Amniotic stem cell (primary cell): ENCODE results near the gene DNAH10.
A peak's percentile ranks its signal among the peaks of the same experiment; 100 is the strongest.
"Not testable (repeated sequence)": the region's sequence is repeated elsewhere in the genome, so short reads cannot be mapped to it uniquely, and the experiment has no call there.

Experiments
- DNase-seq: peaks from one replicate; lab custom pipeline; 2025; lab: John Stamatoyannopoulos, UW

Gene DNAH10

DNA sequence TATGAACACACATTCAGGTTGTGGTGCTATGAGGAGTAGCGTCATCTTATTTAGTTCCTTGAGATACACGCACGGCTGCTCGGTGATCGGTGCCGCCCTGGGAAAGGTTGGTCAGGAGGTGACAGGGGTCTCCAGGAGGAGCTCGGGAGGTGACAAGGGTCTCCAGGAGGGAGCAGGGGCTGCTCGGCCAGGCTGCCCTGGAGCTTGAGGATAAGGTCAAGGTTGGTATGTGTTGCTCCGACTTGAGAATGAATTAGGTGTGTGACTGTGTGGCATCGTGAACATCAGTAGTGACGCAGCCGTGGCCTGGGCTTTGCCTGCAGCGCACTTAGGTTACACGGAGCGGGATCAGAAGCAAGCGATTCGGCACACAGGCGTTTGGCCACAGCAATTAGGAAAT, 174.4 kb downstream of the DNAH10 start:
- no peak for DNase-seq

DNA sequence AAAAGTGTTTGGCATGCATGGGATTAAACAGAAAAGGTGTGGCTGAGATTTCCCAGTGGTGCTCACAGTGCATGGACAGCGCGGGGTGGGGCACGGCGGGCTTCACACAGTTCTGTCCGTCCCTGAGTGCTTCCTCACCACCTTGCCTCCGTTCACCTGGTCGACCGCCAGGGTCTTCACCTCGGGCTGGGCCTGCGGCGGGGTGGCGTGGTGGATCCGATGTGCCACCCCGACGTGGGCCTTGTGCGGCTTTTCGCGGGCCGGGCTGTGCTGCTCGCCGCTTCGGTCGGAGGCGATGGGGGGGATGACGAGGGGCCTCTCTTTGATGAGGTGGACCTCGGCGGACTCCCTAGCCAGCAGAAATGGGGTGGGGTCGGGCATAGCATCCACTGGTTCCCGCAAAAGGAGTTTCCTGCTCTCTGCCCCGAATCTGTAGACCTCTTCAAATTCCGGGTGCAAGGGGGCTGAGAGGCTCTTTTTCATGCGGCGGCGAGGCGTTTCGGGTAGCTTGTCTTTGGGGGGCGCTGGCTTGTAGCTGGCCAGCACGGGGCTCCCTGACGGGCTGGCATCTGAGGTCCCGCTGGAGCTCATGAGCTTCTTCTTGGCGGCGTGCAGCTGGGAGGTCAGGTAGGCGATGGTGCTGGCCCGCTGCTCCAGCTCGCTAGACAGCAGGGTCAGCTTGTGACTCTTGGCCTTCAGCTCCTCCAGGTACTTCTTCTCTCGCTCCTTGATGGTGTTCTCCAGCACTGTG, 175.0 kb downstream of the DNAH10 start:
- DNase-seq, result no peak

DNA sequence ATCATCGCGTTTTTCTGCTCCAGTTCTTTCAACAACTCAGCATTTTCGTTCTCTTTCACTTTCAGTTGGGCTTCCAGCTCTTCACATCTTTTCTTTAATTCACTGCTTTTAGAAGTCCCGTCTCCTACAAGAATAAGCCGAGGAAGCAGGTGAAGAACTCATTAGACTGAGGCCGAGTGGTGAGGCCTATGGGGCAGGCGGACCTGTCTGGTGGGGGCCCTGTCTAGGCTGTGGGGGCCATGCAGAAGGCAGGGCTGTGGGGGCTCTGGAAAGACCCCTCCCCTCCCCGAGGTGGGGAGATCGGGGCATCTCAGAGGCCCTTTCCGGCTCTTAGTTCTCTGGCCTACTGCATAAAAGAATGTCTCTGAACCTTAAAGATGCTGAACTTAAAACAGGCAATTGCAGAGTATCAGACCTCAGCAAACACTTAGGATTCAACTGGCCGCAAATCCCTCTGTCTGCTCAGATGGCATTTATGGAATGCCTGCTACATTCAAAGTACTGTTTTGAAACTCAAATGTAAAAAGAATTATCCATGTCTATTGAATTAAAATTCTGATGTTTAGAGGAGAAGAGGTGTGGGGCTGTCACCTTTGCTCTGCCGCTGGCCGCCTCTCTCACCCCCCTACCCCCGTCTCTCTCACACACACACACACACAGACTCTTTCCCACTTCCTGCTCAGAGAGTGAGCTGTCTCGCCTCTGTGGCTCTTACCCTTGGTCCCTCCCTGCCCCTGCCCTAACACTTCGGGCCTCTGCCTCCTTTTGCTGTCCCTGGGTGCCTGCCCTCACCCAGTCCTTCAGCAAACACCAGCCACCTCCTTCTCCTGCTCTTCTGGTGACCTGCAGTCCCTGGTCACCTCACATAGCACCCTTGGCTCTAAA, 175.8 kb downstream of the DNAH10 start:
- no peak for DNase-seq

DNA sequence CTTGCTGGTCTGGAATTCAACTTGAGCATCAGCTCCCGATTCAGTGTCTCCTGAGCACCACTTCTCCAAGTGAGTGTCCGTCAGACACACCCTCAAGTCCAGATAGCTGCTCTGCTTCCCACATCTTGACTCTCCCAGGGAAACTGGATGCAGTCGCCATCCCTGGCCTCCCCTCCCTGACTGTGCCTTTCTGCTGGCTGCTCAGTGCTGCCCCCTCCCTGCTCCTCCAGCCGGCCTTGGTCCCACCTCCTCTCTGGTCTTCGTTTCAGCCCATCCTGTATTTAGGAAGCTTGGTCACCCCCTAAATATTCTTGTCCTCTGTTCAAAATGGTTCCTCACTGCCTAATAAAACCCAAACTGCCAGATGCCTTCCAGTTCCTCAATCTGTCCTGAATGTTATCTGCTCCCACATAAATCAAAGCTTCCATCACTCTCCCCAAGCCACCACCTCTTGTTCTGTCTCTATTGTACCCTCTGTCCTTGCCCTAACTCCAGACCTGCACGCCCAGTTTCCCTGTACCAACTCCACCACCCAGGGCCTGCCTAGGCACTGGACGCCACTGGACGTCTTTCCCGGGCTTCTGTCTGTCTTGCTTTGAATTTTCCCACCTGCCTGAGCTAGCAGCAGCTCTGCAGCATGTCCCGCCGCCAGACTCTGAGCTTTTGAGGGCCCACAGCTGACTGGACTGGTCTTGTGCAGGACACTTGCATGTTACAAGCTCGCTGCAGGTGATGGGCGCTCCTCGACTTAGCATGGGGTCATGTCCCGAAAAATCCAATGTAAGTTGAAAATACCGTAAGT, 176.8 kb downstream of the DNAH10 start:
- DNase-seq, result no peak

DNA sequence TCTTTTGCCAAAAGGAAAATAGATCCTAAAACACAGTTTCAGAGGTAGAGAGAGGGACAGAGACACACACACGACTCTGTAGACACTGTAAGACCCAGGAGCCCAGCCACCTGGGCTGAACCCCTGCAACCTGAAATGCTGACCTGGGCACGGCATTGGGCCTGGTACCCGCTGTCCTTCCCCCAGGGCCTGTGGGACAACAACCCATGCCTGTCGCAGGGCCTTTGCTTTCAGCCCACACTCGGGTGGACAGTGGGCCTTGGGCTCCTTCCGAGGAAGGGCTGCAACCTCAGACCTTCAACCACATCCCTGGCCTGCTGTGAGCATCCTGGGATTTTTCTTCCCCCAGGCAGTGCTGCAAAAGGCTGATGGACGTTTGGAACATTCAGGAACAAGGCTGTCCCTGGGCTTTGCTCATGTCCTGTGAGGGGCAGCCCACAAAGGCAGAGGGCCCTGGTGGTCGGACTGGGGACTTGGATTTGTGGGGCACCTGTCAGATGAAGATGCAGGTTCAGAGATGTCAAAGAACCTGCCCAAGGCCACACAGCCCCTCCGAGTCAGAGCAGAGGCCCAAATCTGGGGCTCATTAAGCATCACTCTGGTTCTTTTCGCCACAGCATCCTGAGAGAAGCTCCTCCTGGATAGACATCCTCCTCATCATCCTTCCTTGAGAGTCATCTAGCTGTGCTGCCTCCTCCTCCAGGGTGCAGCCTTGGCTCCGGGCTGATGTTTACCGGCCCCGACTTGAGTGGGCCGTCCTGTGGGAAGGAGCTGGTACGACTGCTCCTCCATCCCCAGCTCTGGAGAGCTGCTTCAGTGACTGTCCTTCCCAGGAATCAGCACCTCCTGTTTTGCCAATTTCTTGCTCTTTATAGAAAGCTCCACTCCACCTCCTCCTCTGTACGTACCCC, 177.9 kb downstream of the DNAH10 start:
- DNase-seq, result no peak

DNA sequence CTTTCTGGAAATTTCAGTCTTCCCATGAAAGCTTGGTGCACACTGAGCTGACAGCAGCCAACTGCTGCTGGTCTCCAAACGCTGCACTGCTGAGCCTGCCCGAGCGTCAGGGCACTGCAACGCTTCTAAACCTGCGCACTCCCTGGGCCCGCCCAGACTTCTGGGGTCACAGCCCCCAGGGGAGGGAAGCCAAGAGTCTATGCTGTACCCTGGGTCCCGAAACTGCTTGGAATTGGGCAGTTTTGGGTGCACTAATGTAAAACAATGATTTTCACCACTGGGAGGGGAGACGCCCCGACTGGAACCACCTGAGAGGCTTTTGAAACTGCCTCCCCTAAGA, 178.5 kb downstream of the DNAH10 start:
- no peak for DNase-seq

DNA sequence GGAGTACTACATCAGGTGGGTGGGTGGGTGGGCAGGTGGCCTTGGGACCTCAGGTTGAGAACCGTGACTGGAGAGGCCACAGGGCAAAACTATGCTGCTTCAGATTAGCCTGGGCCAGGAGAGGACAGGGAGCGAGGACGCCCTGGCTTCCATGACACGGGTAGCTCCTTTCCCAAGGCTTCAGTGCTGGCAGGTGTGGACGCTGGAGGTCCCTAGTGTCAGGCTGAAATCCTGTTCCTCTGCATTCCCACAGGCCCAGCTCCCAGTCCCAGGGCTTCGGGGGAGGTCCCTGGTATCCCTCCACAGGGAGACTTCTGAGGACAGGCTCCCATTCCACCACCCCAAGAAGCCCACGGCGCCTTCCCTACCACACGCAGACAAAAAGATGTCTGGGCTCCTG, 178.9 kb downstream of the DNAH10 start:
- DNase-seq, result no peak

DNA sequence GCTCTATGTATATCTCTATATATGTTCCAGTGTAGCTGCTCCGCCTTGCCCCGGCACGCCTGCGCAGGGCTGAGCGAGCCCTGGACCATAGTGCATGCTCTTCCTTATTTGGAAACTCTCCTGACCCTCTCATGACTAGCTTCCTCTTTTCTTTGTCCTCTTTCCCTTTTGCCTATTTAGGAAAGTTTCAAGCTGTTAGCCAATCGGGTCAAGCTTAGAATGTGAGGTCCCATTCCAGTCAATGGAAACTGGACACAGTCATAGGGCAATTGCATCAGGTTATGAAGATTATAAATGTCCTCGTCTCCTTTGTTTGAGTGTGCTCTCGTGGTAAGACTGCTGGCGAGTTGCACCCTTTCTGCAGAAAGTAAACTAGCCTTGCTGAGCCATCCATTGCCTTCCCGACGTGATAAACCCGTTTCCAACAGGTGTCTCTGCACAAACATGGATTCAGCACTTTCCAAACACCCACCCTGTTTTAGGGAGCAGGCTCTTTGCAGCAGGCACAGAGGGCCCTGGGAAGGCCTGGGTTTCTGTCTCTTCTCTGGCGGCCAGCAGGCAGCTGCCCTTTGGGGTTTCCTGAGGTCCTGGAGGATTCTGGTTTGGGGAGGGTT, 179.6 kb downstream of the DNAH10 start:
- DNase-seq, result no peak

DNA sequence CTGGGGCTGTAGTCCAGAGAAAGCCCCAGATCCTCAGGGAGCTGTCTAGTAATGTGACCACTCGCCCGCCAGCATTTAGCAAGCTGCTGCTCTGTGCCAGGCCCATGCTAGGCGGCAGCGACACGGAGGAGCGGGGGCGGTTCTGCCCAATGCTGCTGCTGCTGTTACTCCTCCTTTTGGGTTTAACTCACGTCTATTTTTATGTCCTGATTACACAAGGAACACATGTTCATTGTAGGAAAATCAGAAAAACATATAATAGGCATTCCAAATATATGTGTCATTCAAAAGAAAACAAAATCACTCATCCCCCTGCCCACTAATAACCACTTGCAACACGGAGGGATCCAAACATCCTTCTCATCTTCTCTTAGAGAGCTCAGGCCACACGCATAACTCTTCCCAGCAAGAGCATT, 180.1 kb downstream of the DNAH10 start:
- DNase-seq, result peak; percentile 51

DNA sequence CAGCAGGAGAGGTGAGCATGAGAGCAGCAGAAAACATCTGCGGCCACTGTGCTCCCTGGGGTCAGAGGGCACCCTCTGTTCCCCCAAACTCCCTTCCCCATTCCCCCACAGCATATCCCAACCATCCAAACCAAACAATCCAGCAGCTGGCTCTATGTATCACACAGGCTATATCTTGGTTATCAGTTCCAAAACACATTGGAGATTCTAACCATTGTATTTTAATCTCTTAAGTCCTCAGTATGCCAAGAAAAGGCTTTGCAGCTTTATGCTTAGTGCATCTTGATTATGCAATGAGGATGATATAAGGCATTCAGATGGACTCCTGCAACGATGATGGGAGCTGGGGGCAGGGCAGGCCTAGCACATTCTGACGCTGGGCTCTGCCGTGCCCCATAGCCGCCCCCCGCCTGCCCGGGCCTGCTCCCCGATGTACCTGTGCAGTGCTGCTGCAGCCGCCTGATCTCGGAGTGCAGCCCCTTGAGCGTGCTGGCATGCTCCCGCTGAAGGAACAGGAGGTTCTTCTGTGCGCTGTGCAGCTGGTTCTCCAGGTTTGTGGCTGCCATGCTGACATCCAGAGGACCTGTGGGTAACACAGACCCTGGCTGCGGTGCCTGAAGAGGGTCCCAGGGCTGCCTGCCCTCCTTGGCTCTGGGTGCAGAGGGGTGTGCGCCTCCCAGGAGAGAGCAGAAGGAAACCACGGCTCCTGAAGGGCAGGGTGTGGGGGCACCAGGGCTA, 181.0 kb downstream of the DNAH10 start:
- DNase-seq, result no peak

DNA sequence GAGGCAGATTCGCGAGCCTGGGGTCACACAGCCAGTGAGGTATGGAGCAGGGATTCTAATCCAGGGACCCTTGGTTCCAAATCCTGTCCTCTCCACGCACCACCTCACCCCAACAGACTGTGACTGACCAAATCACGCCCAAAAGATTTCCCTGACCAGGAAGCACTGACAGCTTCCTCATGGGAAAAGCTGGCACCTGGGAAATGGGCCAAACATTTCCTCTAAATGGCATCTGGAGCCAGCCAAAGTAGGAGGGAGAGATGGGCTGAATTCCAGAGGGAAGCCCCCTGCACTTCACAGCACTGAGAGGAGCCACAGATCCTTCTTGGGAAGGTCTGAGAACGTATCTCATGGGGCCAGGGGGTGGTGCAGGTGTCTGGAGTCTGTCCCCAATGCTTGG, 181.7 kb downstream of the DNAH10 start:
- no peak for DNase-seq

DNA sequence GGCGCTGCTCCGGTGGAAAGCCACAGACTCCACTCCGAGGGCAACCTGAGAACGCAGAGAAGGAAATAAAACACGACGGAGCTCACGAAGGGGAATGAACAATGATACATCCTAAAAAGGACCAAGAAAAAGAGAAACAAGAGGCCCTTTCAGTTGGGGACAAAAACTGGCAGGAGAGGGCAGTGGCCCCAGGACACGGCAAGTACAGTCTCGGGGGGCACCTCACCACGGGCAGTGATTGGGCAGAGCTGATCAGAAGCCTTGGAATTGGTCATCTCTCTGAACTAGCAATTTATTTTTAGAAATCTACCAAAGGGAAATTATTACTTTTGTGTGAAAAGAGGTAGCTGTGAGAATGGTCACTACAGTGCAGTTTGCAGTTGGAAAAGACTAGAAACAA, 182.6 kb downstream of the DNAH10 start:
- no peak for DNase-seq

DNA sequence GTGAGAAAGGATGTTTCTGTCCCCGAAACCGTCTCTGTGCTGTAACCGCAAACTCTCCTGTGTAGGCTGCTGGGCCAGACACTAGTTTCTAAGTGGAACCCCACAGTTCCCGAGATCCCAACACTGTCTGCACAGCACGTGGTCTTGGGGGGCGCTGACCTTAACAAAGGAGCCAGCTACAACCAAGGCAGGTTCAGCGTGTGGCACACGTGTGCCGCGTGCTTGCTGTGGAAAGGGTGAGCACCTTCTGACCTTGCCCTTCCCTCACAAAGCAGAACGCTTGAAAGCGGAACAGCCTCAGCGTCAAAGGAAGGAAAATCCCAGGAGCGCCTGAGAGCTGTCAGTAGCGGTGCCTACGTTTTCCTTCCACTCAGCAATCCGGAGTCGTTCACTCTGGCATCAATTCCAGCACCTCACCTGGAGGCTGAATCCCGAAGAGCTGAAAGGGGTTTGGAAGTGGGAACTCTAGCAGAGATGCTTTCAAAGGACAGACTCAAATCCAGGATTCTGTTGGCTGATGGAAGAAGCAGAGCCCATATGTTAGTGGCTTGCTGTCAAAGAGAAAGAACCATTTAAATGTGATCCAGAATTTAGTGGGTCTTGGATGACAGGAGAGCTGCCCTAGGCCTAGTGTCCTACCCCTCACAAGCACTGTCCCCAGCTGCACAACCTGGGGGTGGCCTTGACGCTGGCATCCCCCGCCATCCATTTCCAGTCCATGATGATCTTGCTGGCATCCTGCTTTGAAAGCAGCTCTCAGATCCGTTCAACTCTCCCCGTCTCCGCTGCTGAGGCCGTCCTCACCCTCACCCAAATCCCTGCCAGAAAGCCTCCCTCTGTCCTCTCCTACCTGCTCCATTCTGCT, 183.4 kb downstream of the DNAH10 start:
- no peak for DNase-seq

DNA sequence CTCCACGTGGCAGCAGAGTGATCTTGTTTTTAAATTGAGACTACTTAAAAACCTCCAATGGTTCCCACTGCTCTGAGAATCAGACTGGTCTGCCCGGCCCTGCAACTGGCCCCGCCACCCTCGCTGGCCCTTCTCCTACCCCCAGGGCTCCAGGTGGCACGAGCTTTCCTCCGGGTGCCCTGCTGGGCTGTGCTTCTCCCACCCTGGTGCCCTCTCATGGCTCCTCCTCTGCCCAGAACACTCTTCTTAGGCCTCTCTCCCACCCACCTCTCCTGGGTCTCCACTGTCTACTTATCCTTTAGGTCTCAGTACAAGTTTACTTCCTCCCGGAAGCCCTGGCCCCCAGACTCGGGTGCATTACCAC, 184.0 kb downstream of the DNAH10 start:
- no peak for DNase-seq

DNA sequence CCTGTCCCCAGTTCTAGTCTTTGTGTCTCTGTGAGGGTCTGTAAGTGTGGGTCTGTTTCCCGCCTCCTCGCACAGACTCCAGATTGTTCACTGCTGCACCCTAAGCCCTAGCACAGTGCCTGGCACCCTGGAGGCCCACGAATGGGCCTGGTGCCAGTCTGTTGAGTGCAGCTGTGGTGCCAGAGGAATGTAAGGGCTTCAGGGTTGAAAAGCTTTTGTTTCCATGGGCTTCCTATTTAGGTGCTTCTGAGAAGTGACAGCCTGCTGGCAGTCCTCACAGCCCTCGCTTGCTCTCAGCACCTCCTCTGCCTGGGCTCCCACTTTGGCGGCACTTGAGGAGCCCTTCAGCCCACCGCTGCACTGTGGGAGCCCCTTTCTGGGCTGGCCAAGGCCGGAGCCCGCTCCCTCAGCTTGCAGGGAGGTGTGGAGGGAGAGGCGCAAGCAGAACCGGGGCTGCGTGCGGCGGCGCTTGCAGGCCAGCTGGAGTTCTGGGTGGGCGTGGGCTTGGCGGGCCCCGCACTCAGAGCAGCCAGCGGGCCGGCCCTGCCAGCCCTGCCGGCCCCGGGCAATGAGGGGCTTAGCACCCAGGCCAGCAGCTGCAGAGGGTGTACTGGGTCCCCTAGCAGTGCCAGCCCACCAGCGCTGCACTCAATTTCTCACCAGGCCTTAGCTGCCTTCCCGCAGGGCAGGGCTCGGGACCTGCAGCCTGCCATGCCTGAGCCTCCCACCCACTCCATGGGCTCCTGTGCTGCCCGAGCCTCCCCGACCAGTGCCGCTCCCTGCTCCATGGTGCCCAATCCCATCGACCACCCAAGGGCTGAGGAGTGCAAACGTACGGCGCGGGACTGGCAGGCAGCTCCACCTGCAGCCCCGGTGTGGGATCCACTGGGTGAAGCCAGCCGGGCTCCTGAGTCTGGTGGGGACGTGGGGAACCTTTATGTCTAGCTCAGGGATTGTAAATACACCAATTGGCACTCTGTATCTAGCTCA, 184.7 kb downstream of the DNAH10 start:
- DNase-seq, result not testable (repeated sequence)

DNA sequence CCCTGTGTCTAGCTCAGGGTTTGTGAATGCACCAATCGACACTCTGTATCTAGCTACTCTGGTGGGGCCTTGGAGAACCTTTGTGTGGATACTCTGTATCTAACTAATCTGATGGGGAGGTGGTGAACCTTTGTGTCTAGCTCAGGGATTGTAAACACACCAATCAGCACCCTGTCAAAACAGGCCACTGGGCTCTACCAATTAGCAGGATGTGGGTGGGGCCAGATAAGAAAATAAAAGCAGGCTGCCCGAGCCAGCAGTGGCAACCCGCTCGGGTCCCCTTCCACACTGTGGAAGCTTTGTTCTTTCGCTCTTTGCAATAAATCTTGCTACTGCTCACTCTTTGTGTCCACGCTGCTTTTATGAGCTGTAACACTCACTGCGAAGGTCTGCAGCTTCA, 185.4 kb downstream of the DNAH10 start:
- not testable (repeated sequence) for DNase-seq

DNA sequence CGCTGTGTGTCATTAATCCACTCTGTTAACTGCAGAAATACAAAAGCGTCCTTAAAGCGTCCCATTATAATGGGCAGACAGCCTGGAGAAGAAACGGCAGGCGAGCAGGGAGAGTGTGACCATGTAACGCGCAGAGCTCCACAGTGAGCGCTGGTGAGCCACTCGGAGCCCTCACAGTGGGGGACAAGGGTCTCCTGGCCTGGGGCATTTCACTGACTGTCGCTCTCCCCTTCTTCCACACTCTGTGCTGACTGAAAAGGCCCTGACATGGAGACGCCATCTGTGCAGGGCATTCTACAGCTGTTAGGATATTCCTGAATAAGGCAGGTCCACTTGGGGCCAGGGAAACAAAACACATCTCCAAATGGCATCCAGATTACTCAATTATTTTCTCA, 186.3 kb downstream of the DNAH10 start:
- DNase-seq, result no peak
